GM10248 (cell line): Measurements from ENCODE around the gene ZCRB1.

ENCODE experiments used
- CTCF ChIA-PET: fragments of 300-600 bp; sonication (Branson Sonifier 250); formaldehyde crosslinking; extraction: SDS; loops from one replicate; lab custom pipeline; 2021; ENCODE audit warnings: antibody characterized with exemption; lab: Yijun Ruan, JAX
- POLR2A ChIA-PET: fragments of 350-650 bp; sonication (Branson Sonifier 250); formaldehyde crosslinking; extraction: SDS; loops from one replicate; lab custom pipeline; 2020; ENCODE audit warnings: antibody characterized with exemption; lab: Yijun Ruan, JAX
- DNase-seq: peaks from one replicate; pipeline ENCODE4 v3.0.0; 2012; ENCODE audit errors: extremely low spot score
- TF ChIP-seq, protein P1 (sequence below): IDR thresholded peaks from 2 replicates; pipeline ENCODE4 v1.5.1; 2012; ENCODE audit warnings: mild to moderate bottlenecking, low read depth; ENCODE audit errors: extremely low read depth, missing control alignments, control extremely low read depth

Gene ZCRB1

DNA sequence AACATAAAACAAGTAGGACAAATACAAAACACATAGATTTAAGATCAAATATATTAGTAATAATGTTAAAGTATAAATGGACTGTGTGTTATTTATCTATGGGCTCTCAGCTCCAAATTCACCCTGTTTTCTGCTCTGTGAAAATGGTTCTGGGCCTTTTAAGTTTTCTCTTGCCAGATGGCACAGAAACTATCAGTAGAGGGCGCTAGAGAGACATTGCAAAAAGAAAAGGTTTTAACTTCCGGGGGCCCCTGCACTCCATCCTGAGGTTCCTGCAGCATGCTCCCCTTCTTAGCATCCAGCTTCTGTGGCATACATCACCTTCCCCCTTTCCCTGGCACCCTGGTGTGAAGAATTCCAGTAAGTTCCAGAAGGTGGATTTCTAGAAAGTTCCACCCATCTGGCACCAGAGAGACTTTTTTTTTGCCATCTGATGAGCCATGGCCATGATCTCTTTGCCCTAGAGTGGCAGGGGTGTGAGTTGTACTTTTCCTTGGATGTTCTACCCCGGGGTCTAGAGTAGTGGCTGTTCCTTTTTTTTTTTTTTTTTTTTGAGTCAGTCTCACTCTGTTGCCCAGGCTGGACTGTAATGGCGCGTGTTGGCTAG lies 29.3 kb downstream of the ZCRB1 start:
- no peak for DNase-seq
- POLR2A ChIA-PET = no interaction called here
- CTCF ChIA-PET = interaction anchor here (1.1 to 1.4 kb wide), 3 partner anchors 12 to 35 kb away, joined by 3 to 4 read pairs (median 3); no protein-coding TSS in a partner anchor
- TF ChIP-seq, protein P1, sequence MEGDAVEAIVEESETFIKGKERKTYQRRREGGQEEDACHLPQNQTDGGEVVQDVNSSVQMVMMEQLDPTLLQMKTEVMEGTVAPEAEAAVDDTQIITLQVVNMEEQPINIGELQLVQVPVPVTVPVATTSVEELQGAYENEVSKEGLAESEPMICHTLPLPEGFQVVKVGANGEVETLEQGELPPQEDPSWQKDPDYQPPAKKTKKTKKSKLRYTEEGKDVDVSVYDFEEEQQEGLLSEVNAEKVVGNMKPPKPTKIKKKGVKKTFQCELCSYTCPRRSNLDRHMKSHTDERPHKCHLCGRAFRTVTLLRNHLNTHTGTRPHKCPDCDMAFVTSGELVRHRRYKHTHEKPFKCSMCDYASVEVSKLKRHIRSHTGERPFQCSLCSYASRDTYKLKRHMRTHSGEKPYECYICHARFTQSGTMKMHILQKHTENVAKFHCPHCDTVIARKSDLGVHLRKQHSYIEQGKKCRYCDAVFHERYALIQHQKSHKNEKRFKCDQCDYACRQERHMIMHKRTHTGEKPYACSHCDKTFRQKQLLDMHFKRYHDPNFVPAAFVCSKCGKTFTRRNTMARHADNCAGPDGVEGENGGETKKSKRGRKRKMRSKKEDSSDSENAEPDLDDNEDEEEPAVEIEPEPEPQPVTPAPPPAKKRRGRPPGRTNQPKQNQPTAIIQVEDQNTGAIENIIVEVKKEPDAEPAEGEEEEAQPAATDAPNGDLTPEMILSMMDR = peak; percentile 41

DNA sequence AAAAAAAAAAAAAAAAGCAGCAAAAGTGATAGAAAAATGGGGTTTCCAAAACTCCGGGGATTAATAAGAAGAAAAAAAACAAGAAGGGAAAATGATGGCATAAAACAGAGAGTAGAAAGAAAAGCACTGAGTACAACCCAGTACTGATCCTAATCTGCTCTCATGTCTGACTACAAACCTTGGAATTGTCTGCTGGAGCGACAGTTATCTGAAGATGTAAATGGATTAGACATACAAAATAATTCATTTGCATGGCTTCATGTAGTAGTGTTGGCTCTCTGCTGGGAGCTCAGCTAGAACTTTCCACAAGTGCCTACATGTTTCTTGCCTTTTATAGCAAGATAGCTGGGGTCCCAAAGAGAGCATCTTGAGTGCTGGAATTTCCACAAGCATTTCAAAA lies 34.2 kb downstream of the ZCRB1 start:
- TF ChIP-seq, protein P1 = no peak
- DNase-seq = no peak
- ChIA-PET POLR2A (no interaction called here), CTCF (interaction anchor here (0.9 to 1.6 kb wide), 3 partner anchors 16 to 80 kb away, joined by 3 to 7 read pairs (median 4); no protein-coding TSS in a partner anchor)

DNA sequence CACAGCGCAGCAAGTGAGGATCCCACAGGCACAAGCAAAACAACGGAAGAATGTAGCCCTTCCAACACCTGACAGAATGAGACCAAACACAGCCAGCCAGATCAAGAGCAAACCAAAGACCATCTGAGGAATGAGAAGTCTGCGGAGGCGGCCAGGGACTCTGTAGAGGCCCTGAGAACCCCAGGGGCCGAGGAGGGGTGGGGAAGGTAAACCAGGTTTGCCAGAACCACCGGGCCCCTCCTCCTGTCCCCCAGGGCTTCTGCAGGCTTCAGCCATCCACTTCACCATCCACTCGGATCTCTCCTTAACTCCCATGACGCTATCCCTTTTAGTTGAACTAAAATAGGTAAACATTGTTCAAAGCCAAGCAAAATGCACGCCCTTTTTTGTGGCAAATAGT lies 37.4 kb downstream of the ZCRB1 start:
- ChIA-PET POLR2A (no interaction called here), CTCF (no interaction called here)
- DNase-seq = no peak
- TF ChIP-seq, protein P1 = no peak

DNA sequence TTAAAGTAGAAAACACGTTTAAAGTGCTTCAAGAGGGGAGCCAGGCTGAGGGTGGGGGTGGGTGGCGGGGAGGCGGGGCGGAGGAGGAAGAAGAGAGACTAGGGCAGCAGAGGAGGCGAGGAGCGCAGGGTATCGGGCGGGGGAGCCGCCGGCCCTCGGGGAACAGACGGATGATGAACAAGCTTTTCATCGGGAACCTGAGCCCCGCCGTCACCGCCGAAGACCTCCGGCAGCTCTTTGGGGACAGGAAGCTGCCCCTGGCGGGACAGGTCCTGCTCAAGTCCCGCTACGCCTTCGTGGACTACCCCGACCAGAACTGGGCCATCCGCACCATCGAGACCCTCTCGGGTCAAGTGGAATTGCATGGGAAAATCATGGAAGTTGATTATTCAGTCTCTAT lies 39.2 kb downstream of the ZCRB1 start:
- POLR2A ChIA-PET = no interaction called here
- DNase-seq = no peak
- TF ChIP-seq, protein P1 = no peak
- CTCF ChIA-PET = no interaction called here

DNA sequence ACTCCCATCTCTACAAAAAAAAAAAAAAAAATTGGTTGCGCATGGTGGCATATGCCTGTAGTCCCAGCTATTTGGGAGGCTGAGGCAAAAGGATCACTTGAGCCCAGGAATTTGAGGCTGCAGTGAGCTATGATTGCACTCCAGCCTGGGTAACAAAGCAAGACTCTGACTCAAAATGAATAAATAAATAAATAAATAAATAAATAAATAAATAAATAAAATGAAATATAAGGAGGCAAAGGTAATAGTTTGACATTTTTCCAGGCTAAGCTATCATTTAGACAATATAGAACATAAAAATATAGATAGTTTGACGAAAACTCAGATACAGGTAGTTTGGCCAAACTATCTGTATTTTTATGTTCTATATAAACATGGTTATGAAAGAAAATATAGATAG lies 40.5 kb downstream of the ZCRB1 start:
- TF ChIP-seq, protein P1 = no peak
- POLR2A ChIA-PET = no interaction called here
- CTCF ChIA-PET = interaction anchor here (1.1 to 1.3 kb wide), 2 partner anchors 10 to 86 kb away, joined by 3 to 4 read pairs; no protein-coding TSS in a partner anchor
- no peak for DNase-seq

DNA sequence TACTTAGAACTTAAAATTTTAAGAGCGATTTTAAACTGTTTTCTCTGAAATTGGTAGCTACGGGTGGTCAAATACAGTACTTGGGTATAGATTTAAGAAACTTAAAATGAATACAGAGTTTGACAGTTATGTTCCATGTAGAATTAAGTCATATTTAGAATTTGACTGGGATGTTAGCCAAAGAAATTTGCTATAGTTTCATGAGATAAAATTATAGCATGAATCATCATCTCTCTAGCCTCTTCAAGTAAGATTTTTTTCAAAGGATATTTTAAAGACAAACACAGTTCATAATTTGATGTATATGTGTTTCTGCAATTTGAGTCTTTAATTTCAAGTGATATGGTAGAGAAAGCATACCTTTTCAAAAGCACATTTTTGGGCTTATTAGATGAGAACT lies 41.0 kb downstream of the ZCRB1 start:
- ChIA-PET CTCF (interaction anchor here (1.1 to 1.3 kb wide), 2 partner anchors 11 to 87 kb away, joined by 3 to 4 read pairs; no protein-coding TSS in a partner anchor), POLR2A (no interaction called here)
- TF ChIP-seq, protein P1 = no peak
- DNase-seq = no peak
